Neutrophil (primary cell): ENCODE data around the gene ARHGEF3.

Experiments used
- H3K27ac ChIP-seq: fragments of 200-600 bp; sonication (generic); 2 replicates; pipeline ENCODE4 v1.5.1; 2016; ENCODE audit warnings: mild to moderate bottlenecking, moderate library complexity
- H3K27me3 ChIP-seq: fragments of 200-600 bp; sonication (generic); 2 replicates; pipeline ENCODE4 v1.6.0; 2016; ENCODE audit warnings: mild to moderate bottlenecking
- H3K36me3 ChIP-seq: fragments of 200-600 bp; sonication (generic); 2 replicates; pipeline ENCODE4 v1.5.1; 2017
- H3K4me1 ChIP-seq, 2 experiments: fragments of 200-600 bp in 1 of 2; sonication (generic) in 1 of 2; 1 replicate in 1 of 2; 2 replicates in 1 of 2; pipeline versions ENCODE4 v1.5.1 to v1.6.1; 2013 to 2016; ENCODE audit warnings: low read depth in 1 of 2, low read length in 1 of 2, mild to moderate bottlenecking in 1 of 2, moderate library complexity in 1 of 2; ENCODE audit not compliant: control insufficient read depth in 1 of 2, insufficient read depth in 1 of 2
- H3K4me3 ChIP-seq, 2 experiments: fragments of 200-600 bp in 1 of 2; sonication (generic) in 1 of 2; 1 replicate in 1 of 2; 2 replicates in 1 of 2; pipeline ENCODE4 v1.5.1; 2013 to 2016; ENCODE audit warnings: low read depth in 1 of 2, low read length in 1 of 2, mild to moderate bottlenecking in 1 of 2, moderate library complexity in 1 of 2
- H3K9me3 ChIP-seq: fragments of 200-600 bp; sonication (generic); 2 replicates; pipeline ENCODE4 v1.5.1; 2016
- TF ChIP-seq, protein P1 (sequence below): fragments of 200-600 bp; sonication (generic); IDR thresholded peaks from 2 replicates; pipeline ENCODE4 v1.5.1; 2016; ENCODE audit warnings: antibody characterized with exemption

The ARHGEF3 gene

DNA sequence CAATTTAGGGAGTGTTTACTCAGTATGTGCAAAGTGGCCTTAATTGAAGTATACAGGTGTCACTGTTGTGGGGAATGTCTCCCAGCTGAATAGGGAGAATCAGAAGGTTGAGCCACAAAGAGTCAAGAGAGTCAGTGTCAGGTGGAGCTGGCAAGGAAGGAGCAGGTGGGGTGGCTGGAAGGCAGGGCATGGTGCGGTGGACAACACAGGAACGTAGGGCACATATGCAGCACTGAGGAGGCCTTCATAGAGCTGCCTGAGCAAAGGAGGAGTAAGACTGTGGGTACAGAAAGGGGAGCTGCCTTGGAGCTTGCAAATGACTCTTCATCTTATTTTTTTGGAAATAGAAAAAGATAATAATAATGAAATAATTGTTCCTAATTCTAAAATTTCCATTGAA lies 20.0 kb downstream of the ARHGEF3 start:
- TF ChIP-seq, protein P1, sequence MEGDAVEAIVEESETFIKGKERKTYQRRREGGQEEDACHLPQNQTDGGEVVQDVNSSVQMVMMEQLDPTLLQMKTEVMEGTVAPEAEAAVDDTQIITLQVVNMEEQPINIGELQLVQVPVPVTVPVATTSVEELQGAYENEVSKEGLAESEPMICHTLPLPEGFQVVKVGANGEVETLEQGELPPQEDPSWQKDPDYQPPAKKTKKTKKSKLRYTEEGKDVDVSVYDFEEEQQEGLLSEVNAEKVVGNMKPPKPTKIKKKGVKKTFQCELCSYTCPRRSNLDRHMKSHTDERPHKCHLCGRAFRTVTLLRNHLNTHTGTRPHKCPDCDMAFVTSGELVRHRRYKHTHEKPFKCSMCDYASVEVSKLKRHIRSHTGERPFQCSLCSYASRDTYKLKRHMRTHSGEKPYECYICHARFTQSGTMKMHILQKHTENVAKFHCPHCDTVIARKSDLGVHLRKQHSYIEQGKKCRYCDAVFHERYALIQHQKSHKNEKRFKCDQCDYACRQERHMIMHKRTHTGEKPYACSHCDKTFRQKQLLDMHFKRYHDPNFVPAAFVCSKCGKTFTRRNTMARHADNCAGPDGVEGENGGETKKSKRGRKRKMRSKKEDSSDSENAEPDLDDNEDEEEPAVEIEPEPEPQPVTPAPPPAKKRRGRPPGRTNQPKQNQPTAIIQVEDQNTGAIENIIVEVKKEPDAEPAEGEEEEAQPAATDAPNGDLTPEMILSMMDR, result no peak
- Histone ChIP-seq H3K36me3 (no peaks in the 10 kb centered on the region), H3K27ac (no peak overlapping the region), H3K9me3 (no peaks in the 10 kb centered on the region), H3K4me1 (peaks cover 38 to 69% of the 10 kb centered on the region in 2 experiments), H3K27me3 (no peaks in the 10 kb centered on the region), H3K4me3 (no peak overlapping the region)

GRCh38 chr3:56780936-56781335 lies 20.8 kb downstream of the ARHGEF3 start:
- H3K27me3 ChIP-seq, result no peaks in the 10 kb centered on the region
- H3K4me3 ChIP-seq, result no peak overlapping the region
- TF ChIP-seq, protein P1, result no peak
- H3K36me3 ChIP-seq, result no peaks in the 10 kb centered on the region
- no peak overlapping the region for H3K27ac ChIP-seq
- peaks cover 38 to 69% of the 10 kb centered on the region in 2 experiments for H3K4me1 ChIP-seq
- no peaks in the 10 kb centered on the region for H3K9me3 ChIP-seq

DNA sequence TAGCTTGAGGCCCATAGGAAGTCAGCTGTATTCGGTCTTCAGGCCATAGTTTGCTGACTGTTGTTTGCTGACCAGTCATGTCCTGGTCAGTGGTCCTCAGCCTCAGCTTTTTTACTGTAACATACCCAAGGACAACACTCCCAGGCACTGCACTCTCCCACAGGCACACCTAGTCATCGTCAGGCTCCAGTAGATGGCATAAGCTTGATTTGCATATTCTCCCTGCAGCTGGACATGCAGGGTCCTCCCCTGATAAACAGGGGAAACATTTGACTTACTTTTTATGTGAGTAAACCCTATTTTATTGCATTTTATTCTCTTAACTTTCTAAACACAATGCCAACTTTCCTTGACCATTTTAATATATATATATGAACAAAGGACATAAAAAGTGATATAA lies 22.9 kb downstream of the ARHGEF3 start:
- H3K27ac ChIP-seq, result no peak overlapping the region
- H3K4me3 ChIP-seq, result no peak overlapping the region
- H3K9me3 ChIP-seq, result no peaks in the 10 kb centered on the region
- no peaks in the 10 kb centered on the region for H3K27me3 ChIP-seq
- peaks cover 27 to 50% of the 10 kb centered on the region in 2 experiments for H3K4me1 ChIP-seq
- H3K36me3 ChIP-seq, result no peaks in the 10 kb centered on the region
- TF ChIP-seq, protein P1, result no peak

DNA sequence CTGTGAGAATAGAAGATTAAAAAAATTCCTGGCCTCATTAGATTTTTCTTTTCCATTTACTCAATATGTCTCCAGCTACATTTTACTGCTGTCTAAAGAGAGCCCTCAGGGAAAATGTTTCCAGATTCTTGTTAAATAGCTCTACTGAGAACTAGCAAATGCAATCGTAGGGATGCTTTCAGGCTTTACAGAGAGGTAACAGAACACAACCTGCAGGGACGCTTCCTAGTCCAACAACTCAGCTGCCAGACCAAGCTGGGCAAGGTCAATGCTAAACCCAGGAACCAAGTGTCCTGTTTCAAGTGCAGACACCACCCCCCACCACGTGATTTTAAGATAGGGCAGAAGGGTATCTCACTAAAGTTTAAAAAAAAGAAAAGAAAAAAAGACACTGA lies 25.2 kb downstream of the ARHGEF3 start:
- H3K36me3 ChIP-seq, result peaks cover 14% of the 10 kb centered on the region
- TF ChIP-seq, protein P1, result no peak
- no peaks in the 10 kb centered on the region for H3K9me3 ChIP-seq
- no peaks in the 10 kb centered on the region for H3K27me3 ChIP-seq
- no peak overlapping the region for H3K4me3 ChIP-seq
- H3K27ac ChIP-seq, result no peak overlapping the region
- H3K4me1 ChIP-seq, result peaks cover 12 to 29% of the 10 kb centered on the region in 2 experiments

DNA sequence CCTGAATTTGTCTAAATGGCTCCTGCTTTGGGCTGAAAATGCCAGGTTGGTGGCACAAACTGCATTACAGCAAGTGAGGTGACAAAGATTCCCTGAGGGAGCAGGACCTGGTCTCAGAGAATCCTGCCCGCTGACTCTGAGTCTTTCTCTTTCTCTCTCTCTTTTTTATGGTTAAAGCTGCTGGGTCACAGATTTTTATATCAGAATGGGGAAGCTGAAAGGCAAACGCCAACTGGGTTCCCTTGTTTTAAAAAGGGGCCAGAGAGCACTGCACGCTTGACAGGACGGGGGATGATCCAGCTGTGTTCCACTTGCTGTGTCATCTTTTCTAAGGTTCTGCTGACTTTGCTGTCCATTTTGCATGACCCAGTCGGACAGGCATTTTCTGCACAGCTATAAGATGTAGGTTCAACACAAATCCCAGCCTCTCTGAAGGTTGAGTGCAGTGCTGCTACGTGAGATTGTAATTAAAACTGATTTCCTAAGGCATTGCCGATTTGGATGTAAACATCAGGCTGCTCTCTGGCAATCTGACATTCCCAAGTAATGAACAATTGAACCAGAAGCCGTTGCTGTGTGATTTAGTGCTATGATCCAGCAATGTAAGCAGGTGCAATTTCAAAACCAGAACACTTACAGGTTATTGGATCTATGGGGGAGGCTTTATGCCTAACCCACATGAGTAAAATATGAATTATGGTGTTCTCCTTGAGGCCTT lies 25.8 kb downstream of the ARHGEF3 start:
- Histone ChIP-seq H3K36me3 (peaks cover 14% of the 10 kb centered on the region), H3K4me3 (no peak overlapping the region), H3K27me3 (no peaks in the 10 kb centered on the region), H3K9me3 (no peaks in the 10 kb centered on the region), H3K27ac (no peak overlapping the region), H3K4me1 (peaks cover 12 to 27% of the 10 kb centered on the region in 2 experiments)
- TF ChIP-seq, protein P1, result no peak
